Breast epithelium (tissue), 3 donors: Measurements from ENCODE around the gene PALM3.

ENCODE experiments used
- CTCF ChIP-seq, 3 donors: fragments of 450-650 bp; IDR thresholded peaks; one replicate each; pipeline ENCODE4 v1.5.1; 2016 to 2017; ENCODE audit warnings: antibody characterized with exemption in 3 of 3, mild to moderate bottlenecking in 3 of 3, moderate library complexity in 3 of 3
- POLR2A ChIP-seq: fragments of 450-650 bp; IDR thresholded peaks from one replicate; pipeline ENCODE4 v1.6.1; 2016; ENCODE audit warnings: antibody characterized with exemption, mild to moderate bottlenecking, moderate library complexity
- POLR2AphosphoS5 ChIP-seq, 3 donors: sonication (generic); formaldehyde crosslinking; IDR thresholded peaks; one replicate each; pipeline ENCODE4 v1.6.1; 2017; ENCODE audit warnings: antibody characterized with exemption in 3 of 3

- no peak for TF ChIP-seq CTCF (IDR thresholded peaks at IDR 0.05)
- no peak for TF ChIP-seq POLR2AphosphoS5 (IDR thresholded peaks at IDR 0.05)
- no peak for TF ChIP-seq POLR2A
Observed at GRCh38 chr19:14012378-14012915, 49.4 kb downstream of the PALM3 start.
